HepG2 (cell line): ENCODE data around the gene ANO9. TPM values are rescaled to one million over a fixed set of nuclear protein-coding genes. Genes with fewer than 3 reads are reported as not detected.

Experiments used
- AGO2 ChIP-seq: fragments of 200-400 bp; formaldehyde crosslinking; optimal IDR thresholded peaks from 2 replicates; pipeline ENCODE3; 2017; ENCODE audit warnings: mild to moderate bottlenecking, low read depth, low read length, moderate library complexity
- AHR ChIP-seq: IDR thresholded peaks from 2 replicates; pipeline ENCODE4 v1.6.1; 2018; ENCODE audit warnings: missing genetic modification reagents, missing compliant biosample characterization
- CREB3 ChIP-seq: sonication (generic); formaldehyde crosslinking; IDR thresholded peaks from 2 replicates; pipeline ENCODE4 v1.5.0; 2020; ENCODE audit warnings: missing genetic modification reagents
- DNMT3B ChIP-seq: conservative IDR thresholded peaks from 2 replicates; pipeline ENCODE4 v1.6.1; 2016; ENCODE audit warnings: missing biosample characterization, control low read depth
- DRAP1 ChIP-seq: IDR thresholded peaks from 2 replicates; pipeline ENCODE4 v1.6.1; 2016; ENCODE audit warnings: missing genetic modification reagents, missing compliant biosample characterization
- JUN ChIP-seq: sonication (generic); formaldehyde crosslinking; IDR thresholded peaks from 2 replicates; pipeline ENCODE4 v1.4.0; 2020; ENCODE audit warnings: mild to moderate bottlenecking, missing genetic modification reagents
- KLF16 ChIP-seq, 2 experiments: sonication (generic) in 1 of 2; formaldehyde crosslinking in 1 of 2; IDR thresholded peaks; 2 replicates each; pipeline versions ENCODE4 v1.6.1 to v1.8.0; 2016 to 2023; ENCODE audit warnings: missing genetic modification reagents in 2 of 2, missing compliant biosample characterization in 1 of 2
- POLR2AphosphoS2 ChIP-seq: IDR thresholded peaks from 2 replicates; pipeline ENCODE4 v1.6.1; 2011; ENCODE audit warnings: low read depth, low read length, improper control_type of control experiment
- SNAPC2 ChIP-seq: sonication (generic); formaldehyde crosslinking; IDR thresholded peaks from 2 replicates; pipeline ENCODE4 v1.8.1; 2022; ENCODE audit warnings: mild to moderate bottlenecking, missing genetic modification reagents
- SRF ChIP-seq: IDR thresholded peaks from 2 replicates; pipeline ENCODE4 v1.6.1; 2011; ENCODE audit warnings: mild to moderate bottlenecking, low read depth, low read length, moderate library complexity
- ZBTB2 ChIP-seq: sonication (generic); formaldehyde crosslinking; IDR thresholded peaks from 2 replicates; pipeline ENCODE4 v1.8.0; 2022; ENCODE audit warnings: low read depth, missing genetic modification reagents
- ZFP36 ChIP-seq: fragments of 150-350 bp; IDR thresholded peaks from 2 replicates; pipeline ENCODE4 v1.6.1; 2018; ENCODE audit warnings: borderline replicate concordance, low read length, low read depth; ENCODE audit not compliant: partially characterized antibody
- ZFP91 ChIP-seq: sonication (generic); formaldehyde crosslinking; IDR thresholded peaks from 2 replicates; pipeline ENCODE4 v1.9.0; 2022; ENCODE audit warnings: missing genetic modification reagents, mild to moderate bottlenecking, borderline replicate concordance
- ZFY ChIP-seq: sonication (generic); formaldehyde crosslinking; IDR thresholded peaks from 2 replicates; pipeline ENCODE4 v1.4.0; 2020; ENCODE audit warnings: missing genetic modification reagents
- ZKSCAN8 ChIP-seq: IDR thresholded peaks from 2 replicates; pipeline ENCODE4 v1.6.1; 2016; ENCODE audit warnings: borderline replicate concordance, missing genetic modification reagents, missing compliant biosample characterization
- ZMAT5 ChIP-seq: sonication (generic); formaldehyde crosslinking; IDR thresholded peaks from 2 replicates; pipeline ENCODE4 v1.5.0; 2020; ENCODE audit warnings: mild to moderate bottlenecking, low read depth, missing genetic modification reagents, borderline replicate concordance
- ZNF20 ChIP-seq: sonication (generic); formaldehyde crosslinking; IDR thresholded peaks from 2 replicates; pipeline ENCODE4 v1.4.0; 2020; ENCODE audit warnings: mild to moderate bottlenecking, moderate library complexity, missing genetic modification reagents
- ZNF329 ChIP-seq: sonication (generic); formaldehyde crosslinking; IDR thresholded peaks from 2 replicates; pipeline ENCODE4 v1.9.0; 2021; ENCODE audit warnings: low read depth, mild to moderate bottlenecking, missing genetic modification reagents
- ZNF331 ChIP-seq: sonication (generic); formaldehyde crosslinking; IDR thresholded peaks from 2 replicates; pipeline ENCODE4 v1.4.0; 2020; ENCODE audit warnings: missing genetic modification reagents
- ZNF382 ChIP-seq: sonication (generic); formaldehyde crosslinking; IDR thresholded peaks from 2 replicates; pipeline ENCODE4 v1.5.0; 2020; ENCODE audit warnings: missing genetic modification reagents, mild to moderate bottlenecking, borderline replicate concordance
- ZNF7 ChIP-seq: IDR thresholded peaks from 2 replicates; pipeline ENCODE4 v1.6.1; 2016; ENCODE audit warnings: missing biosample characterization, missing genetic modification reagents
- ZNF768 ChIP-seq: sonication (generic); formaldehyde crosslinking; IDR thresholded peaks from 2 replicates; pipeline ENCODE4 v1.4.0; 2020; ENCODE audit warnings: missing genetic modification reagents
- ZNF775 ChIP-seq: sonication (generic); formaldehyde crosslinking; IDR thresholded peaks from 2 replicates; pipeline ENCODE4 v1.4.0; 2020; ENCODE audit warnings: missing genetic modification reagents, mild to moderate bottlenecking, moderate library complexity, borderline replicate concordance
- ZNF777 ChIP-seq: sonication (generic); formaldehyde crosslinking; IDR thresholded peaks from 2 replicates; pipeline ENCODE4 v1.4.0; 2020; ENCODE audit warnings: missing genetic modification reagents
- ZSCAN12 ChIP-seq: sonication (generic); formaldehyde crosslinking; IDR thresholded peaks from 2 replicates; pipeline ENCODE4 v1.9.0; 2021; ENCODE audit warnings: mild to moderate bottlenecking, missing genetic modification reagents
- ZZZ3 ChIP-seq: sonication (generic); formaldehyde crosslinking; IDR thresholded peaks from 2 replicates; pipeline ENCODE4 v1.4.0; 2020; ENCODE audit warnings: missing genetic modification reagents, mild to moderate bottlenecking, borderline replicate concordance
- polyA plus RNA-seq, 8 experiments: library from polyadenylated mRNA; depleted of rRNA in 3 of 8; stranded (reverse) in 7 of 8; unstranded in 1 of 8; fragments of >200 nt; fragmentation: Illumina TruSeq in 4 of 8; extraction: Trizol in 4 of 8; gene quantifications; 2 replicates each; pipeline versions ENCODE4 v1.2.1 to v1.2.3, GENCODE V29; 2011 to 2016; ENCODE audit warnings: low read depth in 4 of 8, missing spikeins in 1 of 8, mixed read lengths in 1 of 8; ENCODE audit not compliant: insufficient read depth in 1 of 8
- total RNA-seq, 5 experiments: library from RNA; depleted of rRNA; stranded (reverse); fragments of >200 nt; fragmentation: Illumina TruSeq; extraction: Trizol; gene quantifications; 2 replicates each; pipeline ENCODE4 v1.2.3, GENCODE V29; 2016; ENCODE audit warnings: low read depth in 1 of 5

ANO9 gene
- total and polyA plus RNA-seq, 2 of the 13 experiments (the other 11 are each of a cell fraction or from before 2014, with no cell fraction given): 8.9 to 14.3 TPM

GRCh38 chr11:447923-448731 lies 6.3 kb upstream of the ANO9 start (continued):
- TF ChIP-seq AGO2 (no peak), ZNF7 (CRISPR knock-in tag) (no peak), ZFY (CRISPR knock-in tag) (peak; percentile 91), ZMAT5 (CRISPR knock-in tag) (no peak), SNAPC2 (CRISPR knock-in tag) (peak; percentile 95), ZSCAN12 (CRISPR knock-in tag) (no peak), ZZZ3 (peak; percentile 71; the same call in 1 of the 2 replicates), DNMT3B (CRISPR knock-in tag) (no peak), SRF (no peak), POLR2AphosphoS2 (no peak), AHR (CRISPR knock-in tag) (0 out of 2 replicates have a peak, but pooled peaks have one; percentile 47), ZNF768 (CRISPR knock-in tag) (peak; percentile 63), ZNF329 (CRISPR knock-in tag) (no peak), JUN (CRISPR knock-in tag) (no peak), ZNF775 (CRISPR knock-in tag) (no peak), ZFP36 (no peak), ZNF331 (CRISPR knock-in tag) (peak; percentile 57; the same call in 1 of the 2 replicates), CREB3 (CRISPR knock-in tag) (no peak), ZFP91 (CRISPR knock-in tag) (peak; percentile 85), DRAP1 (CRISPR knock-in tag) (peak; percentile 91), ZKSCAN8 (CRISPR knock-in tag) (0 out of 2 replicates have a peak, but pooled peaks have one; percentile 71), ZNF777 (peak; percentile 54; the same call in 1 of the 2 replicates), ZBTB2 (CRISPR knock-in tag) (peak; percentile 76), ZNF382 (CRISPR knock-in tag) (no peak), KLF16 (CRISPR knock-in tag; IDR thresholded peaks at IDR 0.05) (peak in 1 of 2 experiments; percentile 92; a peak in 2 of 4 replicates), ZNF20 (CRISPR knock-in tag) (no peak)
